ENCODE results near the gene GLP1R.

- no peak for TF ChIP-seq CTCF (conservative IDR thresholded peaks at IDR 0.05; ENCODE audit: low read length)
- no peak for TF ChIP-seq EZH2phosphoT487 (IDR thresholded peaks at IDR 0.05; ENCODE audit: borderline replicate concordance)
Observed at GRCh38 chr6:39079197-39080125, 30.9 kb downstream of the GLP1R start.

Data from Loucy (cell line).